Stimulated activated naive CD4-positive, alpha-beta T cell (primary cell): ENCODE data around the gene POM121C.
"Not testable (repeated sequence)": the region's sequence is repeated elsewhere in the genome, so short reads cannot be mapped to it uniquely, and the experiment has no call there.

ENCODE experiments used
- DNase-seq, 6 experiments: peaks; one replicate each; lab custom pipeline; 2025; lab: John Stamatoyannopoulos, UW

POM121C gene

GRCh38 chr7:75393194-75393593 is 92.9 kb downstream of the POM121C start:
- not testable (repeated sequence) for DNase-seq

DNA sequence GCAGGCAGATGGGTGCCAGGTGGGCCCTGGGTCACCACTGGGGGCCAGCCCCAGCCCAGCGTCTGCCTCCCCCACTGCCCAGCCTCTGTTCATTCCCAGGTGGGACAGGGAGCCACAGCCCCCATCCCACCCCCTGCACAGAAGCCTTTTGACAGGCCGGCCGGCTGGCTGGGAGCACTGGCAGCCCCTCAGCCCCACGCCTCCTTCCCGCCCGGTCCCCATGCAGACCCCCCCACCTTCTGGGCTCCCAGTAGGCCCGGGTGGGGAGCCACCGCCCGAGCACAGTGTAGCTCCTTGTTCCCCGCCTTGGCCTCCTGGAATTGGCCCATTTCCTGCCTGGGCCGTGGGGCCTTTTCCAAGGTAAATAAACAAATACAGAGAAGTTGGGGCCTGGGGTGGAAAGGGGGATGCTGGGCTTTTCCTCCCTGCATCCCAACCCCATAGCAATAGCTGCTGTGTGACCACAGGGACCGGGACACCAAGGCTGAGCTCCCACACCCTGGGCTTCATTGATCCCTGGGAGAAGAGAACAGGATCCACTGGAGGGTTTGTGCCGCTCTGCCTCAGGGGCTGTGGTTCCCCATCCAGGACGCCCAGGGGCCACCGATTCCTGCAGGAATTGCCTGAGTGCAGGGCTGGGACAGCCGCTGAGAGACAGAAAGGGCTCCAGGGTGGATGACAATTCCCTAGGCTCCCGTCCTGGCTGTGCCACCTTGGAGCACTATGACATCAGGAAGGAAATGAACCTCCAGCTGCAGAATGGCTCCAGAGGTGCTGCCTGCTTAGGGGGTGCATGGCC is 111.4 kb downstream of the POM121C start:
- DNase-seq, result not testable (repeated sequence)

DNA sequence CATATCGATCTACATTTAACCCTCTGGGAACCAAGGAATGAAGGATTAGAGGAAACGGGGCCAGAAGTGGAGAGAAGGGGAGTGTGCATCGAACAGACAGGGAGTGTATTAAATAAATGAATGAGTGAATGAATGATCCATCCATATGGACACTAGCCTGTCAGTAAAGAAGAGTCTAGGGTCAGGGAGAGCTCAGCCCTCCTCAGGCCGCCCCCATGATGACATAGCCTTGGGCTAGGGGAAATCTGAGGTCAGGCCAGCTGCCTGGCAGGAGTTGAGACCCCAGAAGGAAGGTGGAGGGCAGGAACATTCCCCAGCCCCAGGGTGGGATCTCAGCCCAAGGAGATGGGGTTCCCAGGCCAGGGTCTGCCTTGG is 112.0 kb downstream of the POM121C start:
- DNase-seq, result not testable (repeated sequence)

GRCh38 chr7:75367313-75367712 is 118.8 kb downstream of the POM121C start:
- not testable (repeated sequence) for DNase-seq
